Esophagus squamous epithelium (tissue), 5 donors: Measurements from ENCODE around the gene LIF. TPM values are rescaled to one million over a fixed set of nuclear protein-coding genes. Genes with fewer than 3 reads are reported as not detected.

Source experiments
- DNase-seq: peaks from one replicate; lab custom pipeline; 2025; lab: John Stamatoyannopoulos, UW
- H3K27ac ChIP-seq, 4 donors: fragments of 200-600 bp; sonication (generic); one replicate each; pipeline ENCODE4 v1.5.1; 2016 to 2019; ENCODE audit warnings: mild to moderate bottlenecking in 1 of 4
- H3K27me3 ChIP-seq, 4 donors: fragments of 200-600 bp; sonication (generic); 1 replicate in 3 of 4; 2 replicates in 1 of 4; pipeline versions ENCODE4 v1.5.1 to v1.6.0; 2017 to 2021; ENCODE audit warnings: antibody characterized with exemption in 1 of 4
- H3K36me3 ChIP-seq, 3 donors: fragments of 200-600 bp; sonication (generic); one replicate each; pipeline ENCODE4 v1.5.1; 2016 to 2019
- H3K4me1 ChIP-seq, 3 donors: fragments of 200-600 bp; sonication (generic); one replicate each; pipeline ENCODE4 v1.5.1; 2017 to 2019
- H3K4me3 ChIP-seq, 4 donors: fragments of 200-600 bp; sonication (generic); 1 replicate in 3 of 4; 2 replicates in 1 of 4; pipeline ENCODE4 v1.5.1; 2016 to 2019; ENCODE audit warnings: mild to moderate bottlenecking in 2 of 4, moderate library complexity in 1 of 4
- H3K9me3 ChIP-seq, 3 donors: fragments of 200-600 bp; sonication (generic); one replicate each; pipeline ENCODE4 v1.5.1; 2016 to 2019
- CTCF ChIP-seq, 6 experiments: fragments of 450-650 bp in 4 of 6; fragments of 200-600 bp in 2 of 6; sonication (generic) in 2 of 6; IDR thresholded peaks; one replicate each; pipeline ENCODE4 v1.5.1; 2016 to 2019; ENCODE audit warnings: antibody characterized with exemption in 6 of 6, mild to moderate bottlenecking in 4 of 6, moderate library complexity in 4 of 6
- POLR2A ChIP-seq, 4 donors: fragments of 450-650 bp; IDR thresholded peaks; one replicate each; pipeline ENCODE4 v1.6.1; 2017; ENCODE audit warnings: antibody characterized with exemption in 4 of 4, mild to moderate bottlenecking in 4 of 4, moderate library complexity in 3 of 4
- WGBS, 2 donors: methylation state at CpG; one replicate each; pipeline ENCODE4 v1.1.5; 2018; 5-methylcytosine and 5-hydroxymethylcytosine counted together
- intact Hi-C: fragments of 100-400 bp; cut with DNase I; formaldehyde crosslinking; loops from one replicate; pipeline ENCODE4 v1.15.0; 2022
- total RNA-seq, 4 donors: library from RNA; depleted of rRNA; stranded (reverse); fragments of >200 nt; gene quantifications; one replicate each; pipeline ENCODE4 v1.1.0, GENCODE V29; 2016
- donor health status: DM: yes; HTN: yes; CAD: no.

The LIF gene
- total RNA-seq, 4 donors from 2014 or later, result 0.08 to 0.76 (median 0.10) TPM

GRCh38 chr22:30224161-30224857 lies 22.2 kb downstream of the LIF start:
- H3K9me3 ChIP-seq, result no peaks in the 10 kb centered on the region
- TF ChIP-seq POLR2A (IDR thresholded peaks at IDR 0.05) (no peak), CTCF (IDR thresholded peaks at IDR 0.05) (no peak)
- no peaks in the 10 kb centered on the region for H3K36me3 ChIP-seq
- WGBS, 2 donors, result 34 to 41% methylated on average over 7 to 9 of the region's 11 CpGs
- DNase-seq, result no peak
- H3K27ac ChIP-seq, result no peak overlapping the region
- H3K4me3 ChIP-seq, result no peak overlapping the region
- intact Hi-C loops, result no loop called here
- H3K27me3 ChIP-seq, result peaks cover 0 to 42% (median 0%) of the 10 kb centered on the region in 4 donors
- H3K4me1 ChIP-seq, result peaks cover 0 to 24% (median 0%) of the 10 kb centered on the region in 3 donors

GRCh38 chr22:30223303-30223702 lies 23.3 kb downstream of the LIF start:
- H3K4me1 ChIP-seq, result peaks cover 0 to 17% (median 2%) of the 10 kb centered on the region in 3 donors
- TF ChIP-seq POLR2A (IDR thresholded peaks at IDR 0.05) (no peak), CTCF (IDR thresholded peaks at IDR 0.05) (no peak)
- no peak overlapping the region for H3K4me3 ChIP-seq
- H3K36me3 ChIP-seq, result no peaks in the 10 kb centered on the region
- WGBS, 2 donors, result 44 to 62% methylated on average over 8 to 10 of the region's 15 CpGs
- no peak for DNase-seq
- intact Hi-C loops, result no loop called here
- no peaks in the 10 kb centered on the region for H3K9me3 ChIP-seq
- H3K27ac ChIP-seq, result no peak overlapping the region
- H3K27me3 ChIP-seq, result peaks cover 0 to 42% (median 0%) of the 10 kb centered on the region in 4 donors

- Histone ChIP-seq H3K36me3 (no peaks in the 10 kb centered on the region), H3K9me3 (no peaks in the 10 kb centered on the region), H3K27me3 (peaks cover 0 to 42% (median 0%) of the 10 kb centered on the region in 4 donors), H3K4me1 (peaks cover 0 to 22% (median 6%) of the 10 kb centered on the region in 3 donors), H3K27ac (no peak overlapping the region), H3K4me3 (no peak overlapping the region)
- intact Hi-C loops, result no loop called here
- TF ChIP-seq POLR2A (IDR thresholded peaks at IDR 0.05), result no peak
- TF ChIP-seq CTCF (IDR thresholded peaks at IDR 0.05), result no peak
- no peak for DNase-seq
- 76 to 80% methylated on average over 4 of the region's 4 CpGs for WGBS, 2 donors
These were observed 24.2 kb downstream of the LIF start for GRCh38 chr22:30222321-30222720.

- WGBS, 2 donors, result 49 to 58% methylated on average over 15 to 25 of the region's 26 CpGs
- Histone ChIP-seq H3K4me3 (no peak overlapping the region), H3K27me3 (peaks cover 0 to 42% (median 0%) of the 10 kb centered on the region in 4 donors), H3K9me3 (no peaks in the 10 kb centered on the region), H3K4me1 (peaks cover 0 to 22% (median 6%) of the 10 kb centered on the region in 3 donors), H3K27ac (no peak overlapping the region), H3K36me3 (no peaks in the 10 kb centered on the region)
- TF ChIP-seq CTCF (IDR thresholded peaks at IDR 0.05), result no peak
- intact Hi-C loops, result no loop called here
- no peak for DNase-seq
These were observed 25.2 kb downstream of the LIF start for GRCh38 chr22:30221121-30221992.
